HepG2 (cell line): ENCODE measurements around the gene STK24.

ENCODE experiments used
- CHD2 ChIP-seq: IDR thresholded peaks from 2 replicates; pipeline ENCODE4 v1.6.1; 2011; ENCODE audit warnings: low read depth, low read length, improper control_type of control experiment
- TAF1 ChIP-seq: sonication (generic); formaldehyde crosslinking; IDR thresholded peaks from 2 replicates; pipeline ENCODE4 v1.4.0; 2020; ENCODE audit warnings: missing genetic modification reagents

GRCh38 chr13:98504371-98504963 lies 72.4 kb downstream of the STK24 start:
- TF ChIP-seq TAF1 (CRISPR knock-in tag) (no peak), CHD2 (no peak)
